HG02588 (cell line): ENCODE measurements around the gene CNMD.
"Not testable (repeated sequence)": the region's sequence is repeated elsewhere in the genome, so short reads cannot be mapped to it uniquely, and the experiment has no call there.

Experiments
- ATAC-seq: cut with Tn5 transposase; IDR thresholded peaks from one replicate; pipeline ENCODE4 v1.9.1; 2021; ENCODE audit warnings: mild to moderate bottlenecking, moderate library complexity; ENCODE audit not compliant: unreplicated experiment

CNMD gene

DNA sequence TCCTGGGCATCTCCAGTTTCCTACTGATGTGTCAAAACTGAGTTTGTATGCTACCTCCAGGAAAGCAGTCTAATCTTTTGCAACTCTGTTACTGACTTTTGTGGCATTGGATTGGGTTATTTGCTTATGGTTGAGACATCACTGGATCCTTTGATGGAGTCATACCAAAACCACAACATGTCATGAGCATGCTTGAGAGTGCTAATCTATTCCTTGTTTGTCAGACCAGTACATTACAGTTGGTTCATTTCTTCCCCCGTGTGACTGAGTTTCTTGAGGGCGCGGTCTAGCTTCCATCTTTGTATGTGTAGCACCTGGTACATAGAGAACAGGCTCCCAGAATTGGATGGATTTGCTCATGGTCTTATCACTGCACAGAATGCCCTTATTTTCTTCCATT lies 43.8 kb downstream of the CNMD start:
- no peak for ATAC-seq

DNA sequence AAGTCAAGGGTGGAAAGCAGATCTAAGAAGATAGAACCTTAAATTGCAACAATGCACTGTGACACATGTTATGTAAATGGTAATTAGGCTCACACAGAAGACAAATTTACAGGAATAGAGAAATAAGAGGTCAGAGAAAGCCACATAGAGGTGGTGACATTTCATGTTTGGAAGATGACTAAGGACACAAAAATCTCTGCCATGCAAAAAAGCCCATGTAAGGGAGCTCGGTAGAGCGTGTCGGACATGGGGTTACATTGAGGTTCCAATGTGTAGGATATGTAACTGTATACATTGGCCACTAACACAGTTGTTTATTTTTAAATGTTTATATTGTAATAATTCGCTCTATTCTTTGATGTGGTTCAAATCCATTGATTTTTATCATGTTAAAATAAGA lies 53.2 kb downstream of the CNMD start:
- ATAC-seq, result no peak

DNA sequence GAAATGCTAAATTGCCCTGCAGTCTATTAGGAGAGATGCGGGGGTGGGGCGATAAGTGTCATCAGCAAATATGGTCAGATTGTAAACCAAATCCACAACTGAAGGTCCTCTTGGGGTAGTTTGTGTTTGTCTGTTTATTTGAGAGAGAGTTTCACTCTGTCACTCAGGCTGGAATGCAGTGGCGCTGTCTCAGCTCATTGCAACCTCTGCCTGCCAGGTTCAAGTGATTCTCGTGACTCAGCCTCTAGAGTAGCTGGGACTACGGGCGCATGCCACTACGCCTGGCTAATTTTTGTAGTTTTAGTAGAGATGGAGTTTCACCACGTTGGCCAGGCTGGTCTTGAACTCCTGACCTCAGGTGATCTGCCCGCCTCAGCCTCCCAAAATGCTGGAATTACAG lies 53.8 kb downstream of the CNMD start:
- ATAC-seq, result not testable (repeated sequence)

DNA sequence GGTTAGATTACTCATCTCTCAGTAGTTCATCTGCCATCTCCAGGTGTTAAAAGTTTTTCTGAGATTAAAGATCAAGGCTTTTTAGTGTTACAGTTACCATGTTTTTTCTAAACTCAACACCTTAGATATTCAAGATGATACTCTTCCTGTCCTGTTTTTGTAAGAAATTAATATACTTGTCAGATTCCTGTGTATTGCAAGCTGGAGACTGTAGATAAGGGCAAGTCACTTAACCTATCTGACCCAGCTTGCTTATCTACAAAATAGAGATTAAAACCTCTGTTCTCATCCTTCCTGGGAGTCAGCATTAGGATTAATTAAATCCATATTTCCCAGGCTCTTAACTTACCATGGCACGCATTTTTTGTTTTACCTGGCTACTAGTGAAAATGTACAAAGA lies 61.8 kb downstream of the CNMD start:
- ATAC-seq, result no peak

DNA sequence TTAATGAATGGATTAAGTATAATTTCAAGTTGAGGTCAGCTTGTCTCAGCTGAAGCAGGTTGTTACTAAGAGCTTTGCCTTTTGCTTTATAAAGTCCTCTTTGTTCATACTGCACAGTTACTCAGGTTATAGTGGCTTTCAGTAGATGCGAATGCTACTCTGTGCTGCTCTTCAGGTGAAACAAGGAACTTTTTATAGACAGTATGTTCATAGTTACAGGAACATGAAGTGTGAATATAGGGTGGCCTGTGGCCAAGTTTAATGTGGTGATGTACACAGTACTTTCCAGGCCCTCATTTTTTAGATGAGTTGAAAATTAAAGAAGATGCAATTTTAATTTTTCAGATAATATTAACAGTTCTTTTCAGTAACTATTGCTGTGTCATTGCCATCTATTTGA lies 66.2 kb downstream of the CNMD start:
- ATAC-seq, result no peak

DNA sequence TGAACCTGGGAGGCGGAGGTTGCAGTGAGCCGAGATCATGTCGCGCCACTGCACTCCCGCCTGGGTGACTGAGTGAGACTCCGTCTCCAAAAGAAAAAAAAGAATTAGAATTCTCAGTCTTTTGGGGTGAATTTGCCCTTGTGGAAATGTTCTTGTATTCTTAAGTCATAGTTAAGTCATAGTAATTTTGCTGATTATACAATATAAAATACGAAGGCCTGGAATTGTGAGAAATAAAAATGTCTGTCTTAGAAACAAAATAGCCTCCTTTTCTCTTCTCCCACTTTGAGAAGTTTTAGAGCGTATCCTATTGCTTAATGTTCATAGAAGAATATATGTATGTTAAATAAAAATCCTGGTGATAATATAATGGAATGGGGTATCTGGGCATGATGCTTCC lies 68.9 kb downstream of the CNMD start:
- ATAC-seq, result no peak

DNA sequence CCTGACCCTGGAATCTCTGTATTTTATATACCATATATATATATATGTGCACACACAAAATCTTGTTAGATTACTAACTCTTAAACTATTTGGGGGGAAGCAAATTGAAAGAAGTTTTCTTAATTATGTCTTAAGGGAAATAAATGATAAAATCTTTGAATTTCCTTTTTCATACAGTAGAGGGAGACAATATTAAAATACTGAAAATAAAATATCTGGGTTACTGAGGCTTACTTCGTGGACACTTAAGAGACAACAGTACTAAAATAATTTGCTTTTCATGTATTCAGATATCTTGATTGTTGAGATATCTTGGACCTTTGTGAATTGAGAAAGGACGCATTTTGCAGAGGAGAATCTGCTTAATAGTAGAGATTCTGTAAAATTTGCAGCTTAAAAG lies 69.9 kb downstream of the CNMD start:
- ATAC-seq, result no peak

DNA sequence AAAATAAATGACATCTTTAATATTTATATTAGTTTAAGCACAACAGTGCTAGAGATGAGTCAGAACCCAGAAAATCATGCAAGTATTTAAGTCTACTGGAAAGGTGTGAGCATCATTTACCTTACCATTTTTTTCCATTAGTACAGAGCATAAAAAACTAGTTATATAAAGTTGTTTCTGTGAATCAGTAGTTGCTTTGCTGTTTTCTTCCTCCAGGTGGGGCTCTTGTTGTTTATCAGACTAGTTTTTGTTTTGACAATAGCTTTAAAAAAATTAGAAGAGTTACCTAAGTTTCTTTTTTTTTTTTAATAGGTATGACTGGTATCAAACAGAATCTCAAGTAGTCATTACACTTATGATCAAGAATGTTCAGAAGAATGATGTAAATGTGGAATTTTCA lies 74.3 kb downstream of the CNMD start:
- ATAC-seq, result no peak

DNA sequence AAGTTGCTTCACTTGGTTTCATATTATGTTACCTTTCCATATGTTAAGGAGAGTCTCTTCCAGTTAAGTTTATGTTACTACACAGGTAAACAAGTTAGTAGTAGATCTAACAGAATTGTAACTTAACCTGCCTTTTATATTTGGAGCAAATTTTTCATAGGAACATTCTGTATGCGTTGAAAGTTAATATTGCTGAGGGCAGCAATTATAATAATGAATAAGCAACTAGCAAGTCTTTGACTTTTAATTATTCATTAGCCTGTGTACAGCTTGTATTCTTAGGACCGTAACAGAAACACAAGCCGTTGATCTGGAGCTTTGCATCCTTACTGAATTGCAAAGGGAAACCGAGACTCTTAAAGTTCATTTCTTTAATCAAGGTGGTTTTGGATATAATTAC lies 75.3 kb downstream of the CNMD start:
- ATAC-seq, result no peak

DNA sequence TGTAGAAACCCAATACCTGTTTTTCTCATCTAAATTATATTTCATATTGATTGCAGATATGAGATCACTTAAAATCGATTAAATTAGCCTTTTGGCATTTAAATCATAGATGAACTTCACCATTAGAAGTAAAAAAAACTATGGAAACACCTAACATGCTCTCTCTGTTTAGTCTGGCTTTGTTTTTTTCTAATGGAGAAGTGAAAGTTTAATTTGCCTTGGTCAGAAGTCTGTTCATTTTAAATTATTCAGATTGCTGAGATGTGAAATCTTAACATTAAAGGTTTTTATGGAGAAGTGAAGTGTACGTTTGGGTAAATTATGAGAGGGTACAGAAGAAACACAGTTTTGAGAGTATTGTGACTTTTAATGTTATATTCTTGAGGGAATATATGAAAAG lies 80.3 kb downstream of the CNMD start:
- no peak for ATAC-seq
